SK-N-SH (cell line): Measurements from ENCODE around the gene ENTPD6. TPM values are rescaled to one million over a fixed set of nuclear protein-coding genes. Genes with fewer than 3 reads are reported as not detected.

Source experiments
- CTCF ChIA-PET: fragments of 300-600, 350-600 bp; formaldehyde crosslinking; extraction: SDS; loops from one replicate; lab custom pipeline; 2021; lab: Yijun Ruan, JAX
- POLR2A ChIA-PET: fragments of 350-600 bp; sonication (Branson Sonifier 250); formaldehyde crosslinking; extraction: SDS; loops from one replicate; lab custom pipeline; 2020; ENCODE audit warnings: antibody characterized with exemption, inconsistent platforms; lab: Yijun Ruan, JAX
- DNase-seq: peaks from one replicate; pipeline ENCODE4 v3.0.0; 2012
- H2AFZ ChIP-seq: fragments of 200-600 bp; sonication (generic); 2 replicates; pipeline ENCODE4 v1.8.1; 2016; ENCODE audit warnings: antibody characterized with exemption, mild to moderate bottlenecking, low read depth
- H3F3A ChIP-seq: fragments of 200-600 bp; sonication (generic); replicated peaks from 2 replicates; pipeline ENCODE3; 2016; ENCODE audit warnings: antibody characterized with exemption, mild to moderate bottlenecking; ENCODE audit not compliant: insufficient read depth
- H3K27ac ChIP-seq, 2 experiments: fragments of 200-500 bp in 1 of 2; fragments of 200-600 bp in 1 of 2; sonication (Bioruptor generic) in 1 of 2; sonication (generic), shearing (Covaris generic) in 1 of 2; 2 replicates each; pipeline versions ENCODE4 v1.5.1 to v1.6.1; 2014 to 2016; ENCODE audit warnings: low read depth in 2 of 2, inconsistent platforms in 1 of 2, low read length in 1 of 2, mild to moderate bottlenecking in 1 of 2, mixed read lengths in 1 of 2
- H3K27me3 ChIP-seq: fragments of 200-600 bp; sonication (generic), shearing (Covaris generic); 2 replicates; pipeline ENCODE4 v1.6.1; 2016; ENCODE audit warnings: mixed run types; ENCODE audit not compliant: insufficient read depth
- H3K36me3 ChIP-seq, 2 experiments: fragments of 200-500 bp in 1 of 2; fragments of 200-600 bp in 1 of 2; sonication (Bioruptor generic) in 1 of 2; sonication (generic) in 1 of 2; replicated peaks in 1 of 2; 2 replicates each; pipeline versions ENCODE3 to v1.5.1; 2014 to 2016; ENCODE audit warnings: low read length in 1 of 2, mild to moderate bottlenecking in 1 of 2; ENCODE audit not compliant: insufficient read depth in 2 of 2, control insufficient read depth in 1 of 2
- H3K4me1 ChIP-seq, 2 experiments: fragments of 200-500 bp in 1 of 2; fragments of 200-600 bp in 1 of 2; sonication (Bioruptor generic) in 1 of 2; sonication (generic), shearing (Covaris generic) in 1 of 2; 2 replicates each; pipeline versions ENCODE4 v1.5.1 to v1.6.1; 2014 to 2016; ENCODE audit warnings: low read depth in 1 of 2, low read length in 1 of 2, mixed run types in 1 of 2; ENCODE audit not compliant: insufficient read depth in 2 of 2, control insufficient read depth in 1 of 2
- H3K4me2 ChIP-seq: fragments of 200-600 bp; sonication (generic), shearing (Covaris generic); 2 replicates; pipeline ENCODE4 v1.6.1; 2017; ENCODE audit warnings: mixed run types
- H3K4me3 ChIP-seq, 2 experiments: fragments of 200-500 bp in 1 of 2; fragments of 200-600 bp in 1 of 2; sonication (Bioruptor generic) in 1 of 2; sonication (generic), shearing (Covaris generic) in 1 of 2; 2 replicates each; pipeline versions ENCODE4 v1.5.1 to v1.8.1; 2014 to 2016; ENCODE audit warnings: low read depth in 2 of 2, inconsistent platforms in 1 of 2, low read length in 1 of 2, mild to moderate bottlenecking in 1 of 2, mixed read lengths in 1 of 2, moderate library complexity in 1 of 2
- H3K79me2 ChIP-seq: fragments of 200-600 bp; sonication (generic); 2 replicates; pipeline ENCODE4 v1.8.1; 2017; ENCODE audit warnings: mild to moderate bottlenecking; ENCODE audit not compliant: insufficient read depth
- H3K9ac ChIP-seq: fragments of 200-600 bp; sonication (generic); 2 replicates; pipeline ENCODE4 v1.6.1; 2017; ENCODE audit warnings: mixed run types
- H3K9me2 ChIP-seq: fragments of 200-600 bp; sonication (generic); 2 replicates; pipeline ENCODE4 v1.6.1; 2017; ENCODE audit warnings: mixed run types
- H3K9me3 ChIP-seq: fragments of 200-600 bp; sonication (generic); 2 replicates; pipeline ENCODE4 v1.6.1; 2017; ENCODE audit warnings: mixed run types, mild to moderate bottlenecking, moderate library complexity
- H4K20me1 ChIP-seq: fragments of 200-600 bp; sonication (generic); 2 replicates; pipeline ENCODE4 v1.6.1; 2017; ENCODE audit warnings: mild to moderate bottlenecking, mixed run types; ENCODE audit not compliant: insufficient read depth
- CHD2 ChIP-seq: fragments of 150-350 bp; IDR thresholded peaks from 2 replicates; pipeline ENCODE4 v1.6.1; 2018; ENCODE audit warnings: low read length; ENCODE audit not compliant: partially characterized antibody
- EZH2phosphoT487 ChIP-seq: fragments of 200-600 bp; sonication (generic); IDR thresholded peaks from 2 replicates; pipeline ENCODE4 v1.6.1; 2017; ENCODE audit warnings: low read depth, mixed run types, mild to moderate bottlenecking, antibody characterized with exemption, moderate library complexity, borderline replicate concordance
- FOXM1 ChIP-seq: IDR thresholded peaks from 2 replicates; pipeline ENCODE4 v1.4.0; 2012; ENCODE audit warnings: low read depth, mild to moderate bottlenecking
- GATA2 ChIP-seq: sonication (generic); formaldehyde crosslinking; IDR thresholded peaks from 2 replicates; pipeline ENCODE4 v1.5.0; 2020; ENCODE audit warnings: mild to moderate bottlenecking, missing genetic modification reagents
- JUND ChIP-seq: IDR thresholded peaks from 2 replicates; pipeline ENCODE4 v1.4.0; 2012
- NFIC ChIP-seq: IDR thresholded peaks from 2 replicates; pipeline ENCODE4 v1.4.0; 2012; ENCODE audit warnings: borderline replicate concordance
- NRF1 ChIP-seq: IDR thresholded peaks from 2 replicates; pipeline ENCODE4 v1.6.1; 2012; ENCODE audit warnings: low read depth, mild to moderate bottlenecking, low read length
- POLR2AphosphoS5 ChIP-seq: IDR thresholded peaks from 2 replicates; pipeline ENCODE4 v1.6.1; 2012; ENCODE audit warnings: low read depth, low read length
- RFX5 ChIP-seq: IDR thresholded peaks from 2 replicates; pipeline ENCODE4 v1.6.1; 2012; ENCODE audit warnings: mild to moderate bottlenecking, improper control_type of control experiment, low read length
- TCF12 ChIP-seq: IDR thresholded peaks from 2 replicates; pipeline ENCODE4 v1.4.0; 2012
- TEAD4 ChIP-seq: IDR thresholded peaks from 2 replicates; pipeline ENCODE4 v1.4.0; 2012; ENCODE audit warnings: mild to moderate bottlenecking, borderline replicate concordance; ENCODE audit not compliant: insufficient read depth
- WGBS: methylation state at CpG from one replicate; pipeline ENCODE4 v1.1.6; 2017; ENCODE audit warnings: low lambda C conversion rate; 5-methylcytosine and 5-hydroxymethylcytosine counted together
- polyA plus RNA-seq, 3 experiments: library from polyadenylated mRNA; depleted of rRNA; stranded (reverse); fragments of >200 nt; gene quantifications; 2 replicates each; pipeline ENCODE4 v1.2.3, GENCODE V29; 2012
- TF ChIP-seq, protein P1 (sequence below): IDR thresholded peaks from 2 replicates; pipeline ENCODE4 v1.6.1; 2012; ENCODE audit warnings: mild to moderate bottlenecking, low read depth, low read length, moderate library complexity
- TF ChIP-seq, protein P2 (sequence below): IDR thresholded peaks from 2 replicates; pipeline ENCODE4; 2012
- TF ChIP-seq, protein P3 (sequence below): IDR thresholded peaks from 2 replicates; pipeline ENCODE4 v1.4.0; 2012; ENCODE audit warnings: low read depth, borderline replicate concordance
- TF ChIP-seq, protein P4 (sequence below): fragments of 150-350 bp; IDR thresholded peaks from 2 replicates; pipeline ENCODE4 v1.6.1; 2017; ENCODE audit warnings: antibody characterized with exemption, low read length, low read depth, borderline replicate concordance
- TF ChIP-seq, protein P5 (sequence below): fragments of 200-600 bp; sonication (generic); IDR thresholded peaks from 2 replicates; pipeline ENCODE4 v1.6.1; 2017; ENCODE audit warnings: antibody characterized with exemption, mild to moderate bottlenecking, moderate library complexity
- TF ChIP-seq, protein P6 (sequence below): IDR thresholded peaks from 2 replicates; pipeline ENCODE4 v1.4.0; 2012; ENCODE audit warnings: low read depth, borderline replicate concordance

ENTPD6 gene
- polyA plus RNA-seq, 1 of the 3 experiments (the other 2 are of a cell fraction), result 76.1 TPM

DNA sequence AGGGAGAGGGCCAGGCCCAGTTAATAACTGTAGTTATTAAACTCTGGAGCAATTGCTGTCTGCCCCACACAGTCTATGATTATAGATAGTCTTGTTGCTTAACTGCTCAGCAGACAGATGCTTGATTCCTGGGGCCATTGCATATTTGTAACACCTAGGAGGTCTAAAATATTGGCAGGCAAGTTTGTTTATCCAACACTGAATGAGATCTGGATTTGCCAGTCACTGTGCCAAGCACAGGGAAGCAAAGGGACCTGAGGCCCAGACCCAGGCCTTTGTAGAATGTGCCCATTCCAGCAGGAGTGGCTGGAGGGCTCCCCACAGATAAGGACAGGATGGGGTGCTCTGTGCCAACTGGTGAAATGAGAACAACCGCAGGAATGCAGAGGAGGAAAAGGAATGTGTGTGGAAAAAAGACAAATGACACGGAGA lies 17.6 kb upstream of the ENTPD6 start:
- no peak overlapping the region for H3K27ac ChIP-seq
- peaks cover 11% of the 10 kb centered on the region for H3F3A ChIP-seq
- ChIA-PET POLR2A (no interaction called here), CTCF (interaction anchor here (0.7 to 2.5 kb wide), 9 partner anchors 8 to 183 kb away, joined by 3 to 23 read pairs (median 4); no protein-coding TSS in a partner anchor)
- H3K9ac ChIP-seq, result no peak overlapping the region
- H3K9me3 ChIP-seq, result no peaks in the 10 kb centered on the region; the same call in 1 of the 2 replicates
- no peaks in the 10 kb centered on the region for H4K20me1 ChIP-seq
- no peak for DNase-seq
- no peak overlapping the region for H3K4me3 ChIP-seq
- no peaks in the 10 kb centered on the region for H3K9me2 ChIP-seq
- no peak overlapping the region for H3K4me2 ChIP-seq
- H3K36me3 ChIP-seq, result no peaks in the 10 kb centered on the region
- H3K27me3 ChIP-seq, result peaks cover 7% of the 10 kb centered on the region; the same call in 1 of the 2 replicates
- no peak for TF ChIP-seq GATA2
- TF ChIP-seq, protein P1, sequence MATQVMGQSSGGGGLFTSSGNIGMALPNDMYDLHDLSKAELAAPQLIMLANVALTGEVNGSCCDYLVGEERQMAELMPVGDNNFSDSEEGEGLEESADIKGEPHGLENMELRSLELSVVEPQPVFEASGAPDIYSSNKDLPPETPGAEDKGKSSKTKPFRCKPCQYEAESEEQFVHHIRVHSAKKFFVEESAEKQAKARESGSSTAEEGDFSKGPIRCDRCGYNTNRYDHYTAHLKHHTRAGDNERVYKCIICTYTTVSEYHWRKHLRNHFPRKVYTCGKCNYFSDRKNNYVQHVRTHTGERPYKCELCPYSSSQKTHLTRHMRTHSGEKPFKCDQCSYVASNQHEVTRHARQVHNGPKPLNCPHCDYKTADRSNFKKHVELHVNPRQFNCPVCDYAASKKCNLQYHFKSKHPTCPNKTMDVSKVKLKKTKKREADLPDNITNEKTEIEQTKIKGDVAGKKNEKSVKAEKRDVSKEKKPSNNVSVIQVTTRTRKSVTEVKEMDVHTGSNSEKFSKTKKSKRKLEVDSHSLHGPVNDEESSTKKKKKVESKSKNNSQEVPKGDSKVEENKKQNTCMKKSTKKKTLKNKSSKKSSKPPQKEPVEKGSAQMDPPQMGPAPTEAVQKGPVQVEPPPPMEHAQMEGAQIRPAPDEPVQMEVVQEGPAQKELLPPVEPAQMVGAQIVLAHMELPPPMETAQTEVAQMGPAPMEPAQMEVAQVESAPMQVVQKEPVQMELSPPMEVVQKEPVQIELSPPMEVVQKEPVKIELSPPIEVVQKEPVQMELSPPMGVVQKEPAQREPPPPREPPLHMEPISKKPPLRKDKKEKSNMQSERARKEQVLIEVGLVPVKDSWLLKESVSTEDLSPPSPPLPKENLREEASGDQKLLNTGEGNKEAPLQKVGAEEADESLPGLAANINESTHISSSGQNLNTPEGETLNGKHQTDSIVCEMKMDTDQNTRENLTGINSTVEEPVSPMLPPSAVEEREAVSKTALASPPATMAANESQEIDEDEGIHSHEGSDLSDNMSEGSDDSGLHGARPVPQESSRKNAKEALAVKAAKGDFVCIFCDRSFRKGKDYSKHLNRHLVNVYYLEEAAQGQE, result no peak
- TF ChIP-seq NFIC, result peak; percentile 39
- no peak for TF ChIP-seq RFX5
- TF ChIP-seq FOXM1, result no peak
- no peak for TF ChIP-seq CHD2
- TF ChIP-seq TEAD4, result no peak
- no peak for TF ChIP-seq POLR2AphosphoS5
- no peak for TF ChIP-seq NRF1
- 0 out of 2 replicates have a peak, but pooled peaks have one; percentile 4 for TF ChIP-seq TCF12
- no peak for TF ChIP-seq EZH2phosphoT487
- TF ChIP-seq, protein P2, sequence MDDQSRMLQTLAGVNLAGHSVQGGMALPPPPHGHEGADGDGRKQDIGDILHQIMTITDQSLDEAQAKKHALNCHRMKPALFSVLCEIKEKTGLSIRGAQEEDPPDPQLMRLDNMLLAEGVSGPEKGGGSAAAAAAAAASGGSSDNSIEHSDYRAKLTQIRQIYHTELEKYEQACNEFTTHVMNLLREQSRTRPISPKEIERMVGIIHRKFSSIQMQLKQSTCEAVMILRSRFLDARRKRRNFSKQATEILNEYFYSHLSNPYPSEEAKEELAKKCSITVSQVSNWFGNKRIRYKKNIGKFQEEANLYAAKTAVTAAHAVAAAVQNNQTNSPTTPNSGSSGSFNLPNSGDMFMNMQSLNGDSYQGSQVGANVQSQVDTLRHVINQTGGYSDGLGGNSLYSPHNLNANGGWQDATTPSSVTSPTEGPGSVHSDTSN, result 0 out of 2 replicates have a peak, but pooled peaks have one; percentile 18
- TF ChIP-seq, protein P3, sequence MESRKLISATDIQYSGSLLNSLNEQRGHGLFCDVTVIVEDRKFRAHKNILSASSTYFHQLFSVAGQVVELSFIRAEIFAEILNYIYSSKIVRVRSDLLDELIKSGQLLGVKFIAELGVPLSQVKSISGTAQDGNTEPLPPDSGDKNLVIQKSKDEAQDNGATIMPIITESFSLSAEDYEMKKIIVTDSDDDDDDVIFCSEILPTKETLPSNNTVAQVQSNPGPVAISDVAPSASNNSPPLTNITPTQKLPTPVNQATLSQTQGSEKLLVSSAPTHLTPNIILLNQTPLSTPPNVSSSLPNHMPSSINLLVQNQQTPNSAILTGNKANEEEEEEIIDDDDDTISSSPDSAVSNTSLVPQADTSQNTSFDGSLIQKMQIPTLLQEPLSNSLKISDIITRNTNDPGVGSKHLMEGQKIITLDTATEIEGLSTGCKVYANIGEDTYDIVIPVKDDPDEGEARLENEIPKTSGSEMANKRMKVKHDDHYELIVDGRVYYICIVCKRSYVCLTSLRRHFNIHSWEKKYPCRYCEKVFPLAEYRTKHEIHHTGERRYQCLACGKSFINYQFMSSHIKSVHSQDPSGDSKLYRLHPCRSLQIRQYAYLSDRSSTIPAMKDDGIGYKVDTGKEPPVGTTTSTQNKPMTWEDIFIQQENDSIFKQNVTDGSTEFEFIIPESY, result no peak
- TF ChIP-seq, protein P4, sequence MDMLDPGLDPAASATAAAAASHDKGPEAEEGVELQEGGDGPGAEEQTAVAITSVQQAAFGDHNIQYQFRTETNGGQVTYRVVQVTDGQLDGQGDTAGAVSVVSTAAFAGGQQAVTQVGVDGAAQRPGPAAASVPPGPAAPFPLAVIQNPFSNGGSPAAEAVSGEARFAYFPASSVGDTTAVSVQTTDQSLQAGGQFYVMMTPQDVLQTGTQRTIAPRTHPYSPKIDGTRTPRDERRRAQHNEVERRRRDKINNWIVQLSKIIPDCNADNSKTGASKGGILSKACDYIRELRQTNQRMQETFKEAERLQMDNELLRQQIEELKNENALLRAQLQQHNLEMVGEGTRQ, result no peak
- TF ChIP-seq, protein P5, sequence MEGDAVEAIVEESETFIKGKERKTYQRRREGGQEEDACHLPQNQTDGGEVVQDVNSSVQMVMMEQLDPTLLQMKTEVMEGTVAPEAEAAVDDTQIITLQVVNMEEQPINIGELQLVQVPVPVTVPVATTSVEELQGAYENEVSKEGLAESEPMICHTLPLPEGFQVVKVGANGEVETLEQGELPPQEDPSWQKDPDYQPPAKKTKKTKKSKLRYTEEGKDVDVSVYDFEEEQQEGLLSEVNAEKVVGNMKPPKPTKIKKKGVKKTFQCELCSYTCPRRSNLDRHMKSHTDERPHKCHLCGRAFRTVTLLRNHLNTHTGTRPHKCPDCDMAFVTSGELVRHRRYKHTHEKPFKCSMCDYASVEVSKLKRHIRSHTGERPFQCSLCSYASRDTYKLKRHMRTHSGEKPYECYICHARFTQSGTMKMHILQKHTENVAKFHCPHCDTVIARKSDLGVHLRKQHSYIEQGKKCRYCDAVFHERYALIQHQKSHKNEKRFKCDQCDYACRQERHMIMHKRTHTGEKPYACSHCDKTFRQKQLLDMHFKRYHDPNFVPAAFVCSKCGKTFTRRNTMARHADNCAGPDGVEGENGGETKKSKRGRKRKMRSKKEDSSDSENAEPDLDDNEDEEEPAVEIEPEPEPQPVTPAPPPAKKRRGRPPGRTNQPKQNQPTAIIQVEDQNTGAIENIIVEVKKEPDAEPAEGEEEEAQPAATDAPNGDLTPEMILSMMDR, result no peak
- TF ChIP-seq, protein P6, sequence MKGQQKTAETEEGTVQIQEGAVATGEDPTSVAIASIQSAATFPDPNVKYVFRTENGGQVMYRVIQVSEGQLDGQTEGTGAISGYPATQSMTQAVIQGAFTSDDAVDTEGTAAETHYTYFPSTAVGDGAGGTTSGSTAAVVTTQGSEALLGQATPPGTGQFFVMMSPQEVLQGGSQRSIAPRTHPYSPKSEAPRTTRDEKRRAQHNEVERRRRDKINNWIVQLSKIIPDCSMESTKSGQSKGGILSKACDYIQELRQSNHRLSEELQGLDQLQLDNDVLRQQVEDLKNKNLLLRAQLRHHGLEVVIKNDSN, result no peak
- no peak for TF ChIP-seq JUND
- peaks cover 0 to 11% of the 10 kb centered on the region in 2 experiments; a peak in 1 of 4 replicates for H3K4me1 ChIP-seq
- WGBS, result 80% methylated on average over 2 of the region's 2 CpGs
- no peaks in the 10 kb centered on the region for H3K79me2 ChIP-seq
- H2AFZ ChIP-seq, result no peak overlapping the region
